Body of pancreas (tissue), 4 donors: ENCODE data around the gene SWT1. TPM values are rescaled to one million over a fixed set of nuclear protein-coding genes. Genes with fewer than 3 reads are reported as not detected.

ENCODE experiments used
- ATAC-seq: fragments of 150-250 bp; one replicate; pipeline ENCODE4 v1.9.1; 2016
- DNase-seq, 4 donors: peaks; one replicate each; pipeline ENCODE4 v3.0.0-alpha.2; 2019
- H3K27ac ChIP-seq, 4 donors: fragments of 200-600 bp; sonication (generic); 1 replicate in 3 of 4; 2 replicates in 1 of 4; pipeline versions ENCODE4 v1.5.1 to v1.6.1; 2016 to 2019; ENCODE audit warnings: mild to moderate bottlenecking in 1 of 4, mixed read lengths in 1 of 4, moderate library complexity in 1 of 4
- H3K27me3 ChIP-seq, 2 donors: fragments of 200-600 bp; sonication (generic); one replicate each; pipeline ENCODE4 v1.6.0; 2016; ENCODE audit warnings: mild to moderate bottlenecking in 1 of 2
- H3K36me3 ChIP-seq, 2 donors: fragments of 200-600 bp; sonication (generic); replicated peaks in 1 of 2; 2 replicates each; pipeline ENCODE4 v1.5.1; 2016; ENCODE audit warnings: low read depth in 2 of 2; ENCODE audit not compliant: insufficient read depth in 1 of 2
- H3K4me1 ChIP-seq: fragments of 200-600 bp; sonication (generic); one replicate; pipeline ENCODE4 v1.6.0; 2016
- H3K4me3 ChIP-seq, 2 donors: fragments of 200-600 bp; sonication (generic); 1 replicate in 1 of 2; 2 replicates in 1 of 2; pipeline ENCODE4 v1.5.1; 2016 to 2019
- H3K9me3 ChIP-seq, 3 donors: fragments of 200-600 bp; sonication (generic); 1 replicate in 2 of 3; 2 replicates in 1 of 3; pipeline ENCODE4 v1.5.1; 2016
- POLR2A ChIP-seq, 3 donors: fragments of 450-650 bp; IDR thresholded peaks; one replicate each; pipeline ENCODE4 v1.6.1; 2016; ENCODE audit warnings: antibody characterized with exemption in 3 of 3, mild to moderate bottlenecking in 2 of 3
- WGBS, 2 donors: methylation state at CpG; one replicate each; pipeline ENCODE4 v1.1.5; 2017; 5-methylcytosine and 5-hydroxymethylcytosine counted together
- intact Hi-C: fragments of 100-400 bp; cut with DNase I; formaldehyde crosslinking; loops from one replicate; pipeline ENCODE4 v1.15.1; 2023
- total RNA-seq, 2 donors: library from RNA; depleted of rRNA; stranded (reverse); fragments of >200 nt; gene quantifications; one replicate each; pipeline ENCODE4 v1.1.0, GENCODE V29; 2016
- TF ChIP-seq, protein P1 (sequence below), 7 experiments: fragments of 450-650 bp in 4 of 7; fragments of 200-600 bp in 3 of 7; sonication (generic) in 3 of 7; IDR thresholded peaks; one replicate each; pipeline ENCODE4 v1.5.1; 2016 to 2019; ENCODE audit warnings: antibody characterized with exemption in 7 of 7

SWT1 gene
- total RNA-seq, 2 donors from 2014 or later = 7.6 to 13.0 TPM

DNA sequence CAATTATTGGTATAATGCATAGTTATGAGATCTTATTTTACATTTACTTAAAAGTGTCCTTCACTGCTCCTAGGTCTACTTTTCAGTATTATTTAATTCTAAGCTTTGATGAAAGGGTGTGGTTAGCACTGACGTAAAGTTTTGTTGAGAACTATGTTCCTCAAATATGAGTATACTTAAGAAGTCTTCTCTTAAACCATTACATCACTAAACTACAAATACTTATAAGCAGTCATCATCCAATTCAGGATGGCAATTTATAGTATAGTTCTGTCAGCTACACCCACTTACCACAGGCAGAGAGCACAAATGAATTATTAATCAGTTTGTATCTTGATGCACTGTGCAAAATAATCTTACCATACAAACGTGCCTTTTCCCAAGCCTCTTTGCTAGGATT is 27.3 kb upstream of the SWT1 start:
- H3K27ac ChIP-seq = no peak overlapping the region
- H3K27me3 ChIP-seq = no peaks in the 10 kb centered on the region
- WGBS, 2 donors = 78 to 82% methylated on average over 2 of the region's 2 CpGs
- H3K4me1 ChIP-seq = no peaks in the 10 kb centered on the region
- peaks cover 0 to 5% of the 10 kb centered on the region in 2 donors for H3K36me3 ChIP-seq
- H3K4me3 ChIP-seq = no peak overlapping the region
- no peaks in the 10 kb centered on the region for H3K9me3 ChIP-seq
- ATAC-seq = no peak
- no peak for TF ChIP-seq POLR2A (IDR thresholded peaks at IDR 0.05)
- TF ChIP-seq, protein P1, sequence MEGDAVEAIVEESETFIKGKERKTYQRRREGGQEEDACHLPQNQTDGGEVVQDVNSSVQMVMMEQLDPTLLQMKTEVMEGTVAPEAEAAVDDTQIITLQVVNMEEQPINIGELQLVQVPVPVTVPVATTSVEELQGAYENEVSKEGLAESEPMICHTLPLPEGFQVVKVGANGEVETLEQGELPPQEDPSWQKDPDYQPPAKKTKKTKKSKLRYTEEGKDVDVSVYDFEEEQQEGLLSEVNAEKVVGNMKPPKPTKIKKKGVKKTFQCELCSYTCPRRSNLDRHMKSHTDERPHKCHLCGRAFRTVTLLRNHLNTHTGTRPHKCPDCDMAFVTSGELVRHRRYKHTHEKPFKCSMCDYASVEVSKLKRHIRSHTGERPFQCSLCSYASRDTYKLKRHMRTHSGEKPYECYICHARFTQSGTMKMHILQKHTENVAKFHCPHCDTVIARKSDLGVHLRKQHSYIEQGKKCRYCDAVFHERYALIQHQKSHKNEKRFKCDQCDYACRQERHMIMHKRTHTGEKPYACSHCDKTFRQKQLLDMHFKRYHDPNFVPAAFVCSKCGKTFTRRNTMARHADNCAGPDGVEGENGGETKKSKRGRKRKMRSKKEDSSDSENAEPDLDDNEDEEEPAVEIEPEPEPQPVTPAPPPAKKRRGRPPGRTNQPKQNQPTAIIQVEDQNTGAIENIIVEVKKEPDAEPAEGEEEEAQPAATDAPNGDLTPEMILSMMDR (IDR thresholded peaks at IDR 0.05) = no peak
- no peak for DNase-seq
- intact Hi-C loops = no loop called here

DNA sequence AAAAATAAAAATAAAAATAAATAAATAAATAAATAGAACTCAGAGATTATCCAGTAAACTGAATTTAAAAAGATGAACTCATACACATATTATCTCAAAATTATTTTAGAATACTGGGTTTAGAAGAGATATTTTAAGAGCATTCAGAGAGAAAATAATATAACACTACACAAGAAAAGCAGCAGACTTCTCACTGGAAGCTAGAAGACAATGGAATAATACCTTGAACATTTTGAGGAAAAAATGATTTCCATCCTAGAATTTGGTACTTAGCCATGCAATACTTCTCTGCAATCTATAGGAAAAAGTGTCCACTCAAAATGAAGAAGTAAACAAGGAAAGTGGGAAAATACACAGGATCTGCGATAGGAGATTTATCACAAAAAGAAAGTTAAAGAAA is 24.4 kb upstream of the SWT1 start:
- no peaks in the 10 kb centered on the region for H3K27me3 ChIP-seq
- H3K9me3 ChIP-seq = no peaks in the 10 kb centered on the region
- H3K4me1 ChIP-seq = no peaks in the 10 kb centered on the region
- intact Hi-C loops = no loop called here
- H3K36me3 ChIP-seq = peaks cover 0 to 9% of the 10 kb centered on the region in 2 donors
- 71 to 92% methylated on average over 1 of the region's 1 CpG for WGBS, 2 donors
- no peak for ATAC-seq
- no peak overlapping the region for H3K4me3 ChIP-seq
- no peak overlapping the region for H3K27ac ChIP-seq
- TF ChIP-seq, protein P1 (IDR thresholded peaks at IDR 0.05) = no peak
- TF ChIP-seq POLR2A (IDR thresholded peaks at IDR 0.05) = no peak
- DNase-seq = no peak

- peaks cover 0 to 10% of the 10 kb centered on the region in 2 donors for H3K36me3 ChIP-seq
- ATAC-seq (no peak), DNase-seq (no peak)
- intact Hi-C loops = no loop called here
- H3K9me3 ChIP-seq = no peaks in the 10 kb centered on the region
- no peak overlapping the region for H3K27ac ChIP-seq
- H3K27me3 ChIP-seq = no peaks in the 10 kb centered on the region
- WGBS, 2 donors = 89 to 90% methylated on average over 1 of the region's 1 CpG
- no peak overlapping the region for H3K4me3 ChIP-seq
- TF ChIP-seq, protein P1 (IDR thresholded peaks at IDR 0.05) = no peak
- TF ChIP-seq POLR2A (IDR thresholded peaks at IDR 0.05) = no peak
- no peaks in the 10 kb centered on the region for H3K4me1 ChIP-seq
Measured at GRCh38 chr1:185137896-185138545, 18.9 kb upstream of the SWT1 start.

DNA sequence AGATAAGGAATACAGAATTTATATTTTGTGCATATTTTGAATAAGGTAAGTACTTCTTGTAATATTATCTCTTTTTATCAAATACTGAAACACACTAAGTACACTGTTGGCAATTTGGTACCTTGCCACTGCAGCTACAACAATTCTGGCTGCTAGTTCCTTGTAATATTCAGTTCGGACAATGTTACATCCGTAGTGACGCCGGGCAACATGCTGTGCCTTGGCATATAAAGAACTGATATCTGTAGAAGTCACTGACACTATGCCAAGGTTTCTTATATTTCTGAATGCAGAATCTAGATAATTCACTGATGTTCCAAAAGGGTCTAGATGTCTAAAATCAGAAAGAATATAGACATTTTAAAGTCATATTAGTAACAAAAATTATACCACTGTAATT is 17.7 kb upstream of the SWT1 start:
- WGBS, 2 donors = 94 to 96% methylated on average over 4 of the region's 4 CpGs
- no peak overlapping the region for H3K27ac ChIP-seq
- H3K4me1 ChIP-seq = no peaks in the 10 kb centered on the region
- no peaks in the 10 kb centered on the region for H3K27me3 ChIP-seq
- intact Hi-C loops = no loop called here
- no peaks in the 10 kb centered on the region for H3K9me3 ChIP-seq
- TF ChIP-seq POLR2A (IDR thresholded peaks at IDR 0.05) = no peak
- TF ChIP-seq, protein P1 (IDR thresholded peaks at IDR 0.05) = no peak
- ATAC-seq (no peak), DNase-seq (no peak)
- no peak overlapping the region for H3K4me3 ChIP-seq
- H3K36me3 ChIP-seq = peaks cover 0 to 10% of the 10 kb centered on the region in 2 donors

GRCh38 chr1:185144233-185144632 is 12.7 kb upstream of the SWT1 start:
- Histone ChIP-seq H3K27me3 (no peaks in the 10 kb centered on the region), H3K4me1 (no peaks in the 10 kb centered on the region), H3K36me3 (no peaks in the 10 kb centered on the region), H3K27ac (no peak overlapping the region), H3K9me3 (no peaks in the 10 kb centered on the region), H3K4me3 (no peak overlapping the region)
- DNase-seq (no peak), ATAC-seq (no peak)
- TF ChIP-seq, protein P1 (IDR thresholded peaks at IDR 0.05) = no peak
- TF ChIP-seq POLR2A (IDR thresholded peaks at IDR 0.05) = no peak
- intact Hi-C loops = no loop called here
